ENCODE results near the gene SDK1. TPM values are rescaled to one million over a fixed set of nuclear protein-coding genes. Genes with fewer than 3 reads are reported as not detected.

Gene SDK1
- total RNA-seq, 4 donors from 2014 or later: 1.3 to 5.0 (median 2.0) TPM

GRCh38 chr7:4025694-4026615, 724.9 kb downstream of the SDK1 start:
- TF ChIP-seq, protein P1, sequence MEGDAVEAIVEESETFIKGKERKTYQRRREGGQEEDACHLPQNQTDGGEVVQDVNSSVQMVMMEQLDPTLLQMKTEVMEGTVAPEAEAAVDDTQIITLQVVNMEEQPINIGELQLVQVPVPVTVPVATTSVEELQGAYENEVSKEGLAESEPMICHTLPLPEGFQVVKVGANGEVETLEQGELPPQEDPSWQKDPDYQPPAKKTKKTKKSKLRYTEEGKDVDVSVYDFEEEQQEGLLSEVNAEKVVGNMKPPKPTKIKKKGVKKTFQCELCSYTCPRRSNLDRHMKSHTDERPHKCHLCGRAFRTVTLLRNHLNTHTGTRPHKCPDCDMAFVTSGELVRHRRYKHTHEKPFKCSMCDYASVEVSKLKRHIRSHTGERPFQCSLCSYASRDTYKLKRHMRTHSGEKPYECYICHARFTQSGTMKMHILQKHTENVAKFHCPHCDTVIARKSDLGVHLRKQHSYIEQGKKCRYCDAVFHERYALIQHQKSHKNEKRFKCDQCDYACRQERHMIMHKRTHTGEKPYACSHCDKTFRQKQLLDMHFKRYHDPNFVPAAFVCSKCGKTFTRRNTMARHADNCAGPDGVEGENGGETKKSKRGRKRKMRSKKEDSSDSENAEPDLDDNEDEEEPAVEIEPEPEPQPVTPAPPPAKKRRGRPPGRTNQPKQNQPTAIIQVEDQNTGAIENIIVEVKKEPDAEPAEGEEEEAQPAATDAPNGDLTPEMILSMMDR (IDR thresholded peaks at IDR 0.05): no peak
- TF ChIP-seq POLR2A (IDR thresholded peaks at IDR 0.05): no peak
- WGBS, 2 donors: 76 to 82% methylated on average over 21 to 26 of the region's 26 CpGs
- intact Hi-C loops (cut with DNase I): no loop called here
- Histone ChIP-seq H3K4me3 (replicated peaks in 1 of 3) (no peak overlapping the region), H3K9me3 (no peaks in the 10 kb centered on the region), H3K27me3 (no peaks in the 10 kb centered on the region), H3K36me3 (no peaks in the 10 kb centered on the region), H3K27ac (no peak overlapping the region), H3K4me1 (no peaks in the 10 kb centered on the region)
- no peak for DNase-seq

DNA sequence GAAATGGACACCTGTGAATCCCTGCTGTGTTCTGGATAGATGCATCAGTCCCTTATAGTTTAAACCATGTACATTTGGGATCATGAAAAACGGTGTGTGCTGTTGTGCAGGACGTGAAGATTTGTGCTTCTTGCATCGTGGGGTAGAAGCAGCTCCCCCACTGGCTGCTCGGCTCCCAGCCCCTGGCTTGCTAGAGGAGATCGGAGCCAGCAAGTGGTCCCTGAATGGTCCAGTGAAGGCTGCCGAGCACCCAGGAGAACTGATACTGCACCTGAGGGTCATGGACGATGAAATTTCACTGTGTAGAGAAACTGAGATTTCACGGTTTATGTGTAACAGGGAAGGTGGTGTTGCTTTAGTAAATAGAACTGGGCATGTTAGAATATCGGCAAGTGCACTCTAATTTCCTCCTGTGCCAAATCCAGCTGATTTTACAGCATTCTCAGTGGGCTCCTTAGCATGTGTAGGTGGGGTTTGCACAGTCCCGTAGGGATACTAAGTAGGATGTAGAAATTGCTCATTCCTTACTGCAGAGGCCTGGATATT, 726.0 kb downstream of the SDK1 start:
- Histone ChIP-seq H3K4me1 (no peaks in the 10 kb centered on the region), H3K9me3 (no peaks in the 10 kb centered on the region), H3K4me3 (replicated peaks in 1 of 3) (no peak overlapping the region), H3K27ac (no peak overlapping the region), H3K36me3 (no peaks in the 10 kb centered on the region), H3K27me3 (no peaks in the 10 kb centered on the region)
- TF ChIP-seq POLR2A (IDR thresholded peaks at IDR 0.05): no peak
- TF ChIP-seq, protein P1 (IDR thresholded peaks at IDR 0.05): no peak
- no peak for DNase-seq
- WGBS, 2 donors: 95% methylated on average over 7 to 10 of the region's 10 CpGs
- intact Hi-C loops (cut with DNase I): no loop called here

DNA sequence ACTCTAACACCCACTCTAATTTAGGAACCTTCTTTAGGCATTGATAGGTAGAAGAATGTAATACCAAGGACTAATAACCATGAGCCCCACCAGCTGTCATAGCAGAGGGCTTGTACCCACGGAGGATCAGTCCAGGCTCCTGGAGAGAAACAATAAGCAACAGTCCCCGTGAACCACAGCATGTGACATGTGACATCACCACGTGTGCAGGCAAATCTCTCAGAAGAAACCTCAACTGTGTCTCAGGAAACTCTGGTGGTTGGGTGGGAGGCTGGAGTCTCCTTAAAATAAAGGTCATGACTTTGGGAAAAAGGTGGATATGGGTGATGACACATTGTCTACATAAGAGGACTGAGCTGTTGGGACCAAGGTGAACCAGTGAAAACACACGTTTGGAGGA, 727.2 kb downstream of the SDK1 start:
- DNase-seq: no peak
- no peaks in the 10 kb centered on the region for H3K36me3 ChIP-seq
- 86 to 87% methylated on average over 4 of the region's 4 CpGs for WGBS, 2 donors
- TF ChIP-seq POLR2A (IDR thresholded peaks at IDR 0.05): no peak
- TF ChIP-seq, protein P1 (IDR thresholded peaks at IDR 0.05): no peak
- H3K9me3 ChIP-seq: no peaks in the 10 kb centered on the region
- H3K27ac ChIP-seq: no peak overlapping the region
- intact Hi-C loops (cut with DNase I): no loop called here
- H3K27me3 ChIP-seq: no peaks in the 10 kb centered on the region
- no peak overlapping the region for H3K4me3 ChIP-seq (replicated peaks in 1 of 3)
- no peaks in the 10 kb centered on the region for H3K4me1 ChIP-seq

GRCh38 chr7:4029941-4030340, 728.9 kb downstream of the SDK1 start:
- no peaks in the 10 kb centered on the region for H3K27me3 ChIP-seq
- H3K4me1 ChIP-seq: no peaks in the 10 kb centered on the region
- no peak overlapping the region for H3K27ac ChIP-seq
- DNase-seq: no peak
- no peak overlapping the region for H3K4me3 ChIP-seq (replicated peaks in 1 of 3)
- intact Hi-C loops (cut with DNase I): no loop called here
- H3K36me3 ChIP-seq: no peaks in the 10 kb centered on the region
- no peaks in the 10 kb centered on the region for H3K9me3 ChIP-seq
- 89 to 97% methylated on average over 10 of the region's 10 CpGs for WGBS, 2 donors
- TF ChIP-seq, protein P1 (IDR thresholded peaks at IDR 0.05): no peak
- no peak for TF ChIP-seq POLR2A (IDR thresholded peaks at IDR 0.05)

DNA sequence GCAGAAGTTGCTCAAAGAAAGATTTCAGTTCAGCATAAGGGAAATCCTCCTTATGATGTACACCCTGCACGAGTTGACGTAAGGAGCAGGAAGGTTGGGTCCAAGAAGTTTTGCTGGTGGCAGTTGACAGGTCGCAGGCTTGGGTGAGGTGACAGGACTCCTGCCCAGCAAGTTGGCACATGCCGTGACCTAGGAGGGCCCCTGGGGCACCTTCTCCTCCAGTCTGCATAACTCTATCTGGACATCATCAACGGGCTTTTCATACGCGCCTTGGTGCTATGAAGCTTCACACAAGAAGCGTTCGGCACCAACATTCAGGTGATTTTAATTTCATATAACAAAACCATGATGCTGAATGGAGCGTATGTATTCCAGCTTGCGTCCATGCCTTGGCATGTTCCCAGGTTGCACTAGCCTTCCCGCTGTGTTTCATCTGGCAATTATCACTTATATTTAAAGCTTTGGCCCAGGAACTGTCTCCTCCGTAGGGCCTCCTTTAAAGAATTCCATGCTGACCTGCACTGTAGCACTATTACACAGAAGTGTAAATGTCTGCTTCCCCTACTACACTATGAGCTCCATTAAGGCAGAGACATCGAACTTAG, 729.4 kb downstream of the SDK1 start:
- no peaks in the 10 kb centered on the region for H3K4me1 ChIP-seq
- WGBS, 2 donors: 80 to 90% methylated on average over 14 of the region's 14 CpGs

More for the DNA sequence above, 729.4 kb downstream of the SDK1 start:
- H3K27me3 ChIP-seq: no peaks in the 10 kb centered on the region
- no peaks in the 10 kb centered on the region for H3K9me3 ChIP-seq
- TF ChIP-seq POLR2A (IDR thresholded peaks at IDR 0.05): no peak
- TF ChIP-seq, protein P1 (IDR thresholded peaks at IDR 0.05): no peak
- no peak overlapping the region for H3K27ac ChIP-seq
- no peak for DNase-seq
- intact Hi-C loops (cut with DNase I): no loop called here
- no peak overlapping the region for H3K4me3 ChIP-seq (replicated peaks in 1 of 3)
- no peaks in the 10 kb centered on the region for H3K36me3 ChIP-seq
